ENCODE data around the gene ARHGEF39. TPM values are rescaled to one million over a fixed set of nuclear protein-coding genes. Genes with fewer than 3 reads are reported as not detected.

ARHGEF39 gene
- total RNA-seq, 1 donor from 2014 or later = 1.6 TPM

- Mint-ChIP-seq H3K27ac (ENCODE audit: unreplicated experiment) (peak overlapping the region; percentile 54), H3K4me1 (ENCODE audit: unreplicated experiment) (peaks cover 75% of the 10 kb centered on the region), H3K4me3 (ENCODE audit: unreplicated experiment) (no peak overlapping the region), H3K36me3 (ENCODE audit: unreplicated experiment) (peaks cover 32% of the 10 kb centered on the region), H3K27me3 (ENCODE audit: unreplicated experiment) (no peaks in the 10 kb centered on the region), H3K9me3 (ENCODE audit: unreplicated experiment) (no peaks in the 10 kb centered on the region)
- TF ChIP-seq, protein P1, sequence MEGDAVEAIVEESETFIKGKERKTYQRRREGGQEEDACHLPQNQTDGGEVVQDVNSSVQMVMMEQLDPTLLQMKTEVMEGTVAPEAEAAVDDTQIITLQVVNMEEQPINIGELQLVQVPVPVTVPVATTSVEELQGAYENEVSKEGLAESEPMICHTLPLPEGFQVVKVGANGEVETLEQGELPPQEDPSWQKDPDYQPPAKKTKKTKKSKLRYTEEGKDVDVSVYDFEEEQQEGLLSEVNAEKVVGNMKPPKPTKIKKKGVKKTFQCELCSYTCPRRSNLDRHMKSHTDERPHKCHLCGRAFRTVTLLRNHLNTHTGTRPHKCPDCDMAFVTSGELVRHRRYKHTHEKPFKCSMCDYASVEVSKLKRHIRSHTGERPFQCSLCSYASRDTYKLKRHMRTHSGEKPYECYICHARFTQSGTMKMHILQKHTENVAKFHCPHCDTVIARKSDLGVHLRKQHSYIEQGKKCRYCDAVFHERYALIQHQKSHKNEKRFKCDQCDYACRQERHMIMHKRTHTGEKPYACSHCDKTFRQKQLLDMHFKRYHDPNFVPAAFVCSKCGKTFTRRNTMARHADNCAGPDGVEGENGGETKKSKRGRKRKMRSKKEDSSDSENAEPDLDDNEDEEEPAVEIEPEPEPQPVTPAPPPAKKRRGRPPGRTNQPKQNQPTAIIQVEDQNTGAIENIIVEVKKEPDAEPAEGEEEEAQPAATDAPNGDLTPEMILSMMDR (IDR thresholded peaks at IDR 0.05) = no peak
- no peak for DNase-seq (ENCODE audit: extremely low spot score, unreplicated experiment)
These were observed 20.5 kb upstream of the ARHGEF39 start for GRCh38 chr9:35685506-35685905.

GRCh38 chr9:35684921-35685320 is 19.9 kb upstream of the ARHGEF39 start:
- Mint-ChIP-seq H3K4me1 (ENCODE audit: unreplicated experiment) (peaks cover 81% of the 10 kb centered on the region), H3K4me3 (ENCODE audit: unreplicated experiment) (no peak overlapping the region), H3K27me3 (ENCODE audit: unreplicated experiment) (no peaks in the 10 kb centered on the region)

GRCh38 chr9:35683323-35683722 is 18.3 kb upstream of the ARHGEF39 start:
- Mint-ChIP-seq H3K9me3 (ENCODE audit: unreplicated experiment) (no peaks in the 10 kb centered on the region), H3K36me3 (ENCODE audit: unreplicated experiment) (peaks cover 32% of the 10 kb centered on the region), H3K4me1 (ENCODE audit: unreplicated experiment) (peaks cover 83% of the 10 kb centered on the region), H3K4me3 (ENCODE audit: unreplicated experiment) (no peak overlapping the region), H3K27ac (ENCODE audit: unreplicated experiment) (peak overlapping the region; percentile 54), H3K27me3 (ENCODE audit: unreplicated experiment) (no peaks in the 10 kb centered on the region)
- DNase-seq (ENCODE audit: extremely low spot score, unreplicated experiment) = no peak
- TF ChIP-seq, protein P1 (IDR thresholded peaks at IDR 0.05) = no peak

More at GRCh38 chr9:35684921-35685320, 19.9 kb upstream of the ARHGEF39 start:
- Mint-ChIP-seq H3K27ac (ENCODE audit: unreplicated experiment) (peak overlapping the region; percentile 40), H3K9me3 (ENCODE audit: unreplicated experiment) (no peaks in the 10 kb centered on the region), H3K36me3 (ENCODE audit: unreplicated experiment) (peaks cover 32% of the 10 kb centered on the region)
- TF ChIP-seq, protein P1 (IDR thresholded peaks at IDR 0.05) = no peak
- DNase-seq (ENCODE audit: extremely low spot score, unreplicated experiment) = no peak

DNA sequence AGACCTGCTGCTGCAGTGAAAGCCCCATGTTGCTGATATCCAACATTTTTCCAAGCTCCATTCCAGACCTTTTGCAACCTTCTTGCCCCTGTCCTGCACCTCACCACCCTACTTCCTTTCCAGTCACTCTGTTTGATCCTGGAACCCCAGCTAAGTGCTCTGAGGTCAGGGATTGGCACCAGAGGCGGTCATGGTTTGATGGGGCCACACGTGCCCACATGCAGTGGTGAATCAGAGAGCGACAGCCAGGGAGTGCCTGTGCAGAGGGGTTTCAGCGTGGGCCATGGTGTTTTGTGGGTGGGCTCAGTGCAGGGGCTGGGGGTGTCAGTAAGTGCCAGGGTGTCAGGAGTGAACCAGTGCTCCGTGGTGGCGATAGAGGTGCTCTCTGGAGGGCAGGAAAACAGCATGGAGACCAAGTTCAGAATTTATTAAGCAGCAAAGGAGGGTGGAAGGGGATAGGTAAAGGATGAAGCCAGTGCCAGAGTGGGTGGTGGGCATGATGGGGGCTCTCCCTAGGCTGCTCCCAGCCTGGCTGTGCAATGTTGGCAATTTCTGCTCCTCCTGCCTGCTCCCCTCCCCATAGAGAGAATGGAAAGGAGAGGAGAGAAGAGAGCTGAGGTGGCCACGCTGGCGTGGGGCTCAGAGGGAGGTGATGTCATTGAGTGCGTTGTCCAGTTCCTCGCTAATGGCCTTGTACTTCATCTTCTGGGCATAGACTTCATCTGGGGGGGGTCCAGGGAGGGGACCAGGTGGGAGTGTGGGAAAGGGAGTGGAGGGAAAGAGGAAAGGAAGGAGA is 17.7 kb upstream of the ARHGEF39 start:
- no peaks in the 10 kb centered on the region for H3K27me3 Mint-ChIP-seq (ENCODE audit: unreplicated experiment)
- H3K4me1 Mint-ChIP-seq (ENCODE audit: unreplicated experiment) = peaks cover 84% of the 10 kb centered on the region
- H3K27ac Mint-ChIP-seq (ENCODE audit: unreplicated experiment) = peak overlapping the region; percentile 54
- H3K36me3 Mint-ChIP-seq (ENCODE audit: unreplicated experiment) = peaks cover 32% of the 10 kb centered on the region
- DNase-seq (ENCODE audit: extremely low spot score, unreplicated experiment) = no peak
- no peak overlapping the region for H3K4me3 Mint-ChIP-seq (ENCODE audit: unreplicated experiment)
- no peaks in the 10 kb centered on the region for H3K9me3 Mint-ChIP-seq (ENCODE audit: unreplicated experiment)
- TF ChIP-seq, protein P1 (IDR thresholded peaks at IDR 0.05) = no peak

GRCh38 chr9:35682051-35682450 is 17.1 kb upstream of the ARHGEF39 start:
- no peaks in the 10 kb centered on the region for H3K27me3 Mint-ChIP-seq (ENCODE audit: unreplicated experiment)
- peaks cover 32% of the 10 kb centered on the region for H3K36me3 Mint-ChIP-seq (ENCODE audit: unreplicated experiment)
- DNase-seq (ENCODE audit: extremely low spot score, unreplicated experiment) = no peak
- peak overlapping the region; percentile 48 for H3K27ac Mint-ChIP-seq (ENCODE audit: unreplicated experiment)
- no peaks in the 10 kb centered on the region for H3K9me3 Mint-ChIP-seq (ENCODE audit: unreplicated experiment)
- H3K4me1 Mint-ChIP-seq (ENCODE audit: unreplicated experiment) = peaks cover 80% of the 10 kb centered on the region
- TF ChIP-seq, protein P1 (IDR thresholded peaks at IDR 0.05) = no peak
- H3K4me3 Mint-ChIP-seq (ENCODE audit: unreplicated experiment) = no peak overlapping the region
